GM12874 (cell line): ENCODE measurements around the gene NSUN7.

Source experiments
- TF ChIP-seq, protein P1 (sequence below): IDR thresholded peaks from 2 replicates; pipeline ENCODE4 v1.5.1; 2011; ENCODE audit warnings: low read depth, mild to moderate bottlenecking, control low read depth, low read length, moderate library complexity; ENCODE audit not compliant: insufficient read depth

The NSUN7 gene

DNA sequence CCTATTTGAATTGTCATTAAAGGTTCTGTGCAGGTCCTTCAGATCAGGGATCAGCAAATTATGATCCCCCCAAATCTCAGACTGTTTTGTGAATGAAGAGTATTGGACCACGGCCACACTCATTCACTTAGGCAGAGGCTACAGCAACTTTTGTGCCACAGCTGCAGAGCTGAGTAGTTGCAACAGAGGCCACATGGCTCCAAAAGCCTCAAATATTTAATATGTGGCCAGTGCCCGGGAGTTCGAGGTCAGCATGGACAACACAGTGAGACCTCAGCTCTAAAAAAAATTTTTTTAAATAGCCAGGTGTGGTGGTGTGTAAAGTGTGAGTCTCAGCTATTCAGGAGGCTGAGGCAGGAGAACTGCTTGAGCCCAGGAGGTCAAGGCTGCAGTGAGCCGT lies 100.7 kb downstream of the NSUN7 start:
- TF ChIP-seq, protein P1, sequence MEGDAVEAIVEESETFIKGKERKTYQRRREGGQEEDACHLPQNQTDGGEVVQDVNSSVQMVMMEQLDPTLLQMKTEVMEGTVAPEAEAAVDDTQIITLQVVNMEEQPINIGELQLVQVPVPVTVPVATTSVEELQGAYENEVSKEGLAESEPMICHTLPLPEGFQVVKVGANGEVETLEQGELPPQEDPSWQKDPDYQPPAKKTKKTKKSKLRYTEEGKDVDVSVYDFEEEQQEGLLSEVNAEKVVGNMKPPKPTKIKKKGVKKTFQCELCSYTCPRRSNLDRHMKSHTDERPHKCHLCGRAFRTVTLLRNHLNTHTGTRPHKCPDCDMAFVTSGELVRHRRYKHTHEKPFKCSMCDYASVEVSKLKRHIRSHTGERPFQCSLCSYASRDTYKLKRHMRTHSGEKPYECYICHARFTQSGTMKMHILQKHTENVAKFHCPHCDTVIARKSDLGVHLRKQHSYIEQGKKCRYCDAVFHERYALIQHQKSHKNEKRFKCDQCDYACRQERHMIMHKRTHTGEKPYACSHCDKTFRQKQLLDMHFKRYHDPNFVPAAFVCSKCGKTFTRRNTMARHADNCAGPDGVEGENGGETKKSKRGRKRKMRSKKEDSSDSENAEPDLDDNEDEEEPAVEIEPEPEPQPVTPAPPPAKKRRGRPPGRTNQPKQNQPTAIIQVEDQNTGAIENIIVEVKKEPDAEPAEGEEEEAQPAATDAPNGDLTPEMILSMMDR: no peak

DNA sequence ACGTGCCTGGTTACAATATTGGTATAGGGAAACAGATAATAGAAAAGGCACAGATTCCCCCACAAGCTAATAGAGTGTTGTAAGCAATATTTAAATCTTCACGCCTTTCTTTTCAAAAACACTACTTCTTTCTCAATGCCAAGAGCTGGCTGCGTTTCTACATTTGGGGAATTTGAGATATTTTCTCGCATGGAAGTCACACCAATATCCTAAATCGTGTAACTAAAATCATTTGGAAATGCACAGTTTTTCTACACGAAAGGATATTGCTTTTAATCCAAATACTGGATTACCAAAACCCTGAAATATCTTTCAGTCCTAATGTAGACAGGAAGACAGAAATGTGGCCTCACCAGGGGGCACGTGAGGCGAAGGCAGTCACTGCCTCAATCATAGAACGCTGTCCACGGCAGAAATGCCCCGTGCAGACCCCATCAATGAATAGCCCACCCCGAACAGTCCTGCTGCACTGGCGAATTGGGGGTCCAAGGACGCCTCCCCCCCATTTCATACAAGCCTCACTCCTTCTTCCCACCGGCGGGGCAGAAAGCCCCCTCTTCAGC lies 106.6 kb downstream of the NSUN7 start:
- TF ChIP-seq, protein P1: no peak

DNA sequence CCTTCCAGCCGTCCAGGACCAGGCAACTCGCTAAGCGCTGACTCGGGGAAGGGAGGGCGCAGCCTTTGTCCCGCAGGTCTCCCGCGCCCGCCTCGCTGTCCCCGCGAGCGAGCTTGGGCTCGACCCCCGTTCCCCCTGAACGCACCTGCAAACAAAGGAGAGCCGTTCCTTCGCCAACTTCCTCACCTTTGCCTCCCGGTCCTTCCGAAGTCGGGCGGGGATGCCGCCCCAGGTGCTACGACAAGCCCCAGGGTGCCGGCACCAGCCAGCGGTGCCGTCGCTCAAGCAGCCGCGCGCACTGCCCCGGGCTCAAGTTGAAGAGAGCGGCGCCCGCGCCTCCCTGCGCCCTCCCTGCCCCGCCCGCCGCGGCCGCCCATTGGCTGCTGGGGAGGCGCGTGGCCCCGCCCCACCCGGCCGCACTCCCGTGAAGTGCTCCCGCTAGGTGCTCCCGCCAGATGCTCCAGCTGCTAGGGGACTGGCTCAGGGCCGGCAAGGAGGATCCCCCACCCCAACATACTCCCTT lies 107.1 kb downstream of the NSUN7 start:
- TF ChIP-seq, protein P1: no peak

DNA sequence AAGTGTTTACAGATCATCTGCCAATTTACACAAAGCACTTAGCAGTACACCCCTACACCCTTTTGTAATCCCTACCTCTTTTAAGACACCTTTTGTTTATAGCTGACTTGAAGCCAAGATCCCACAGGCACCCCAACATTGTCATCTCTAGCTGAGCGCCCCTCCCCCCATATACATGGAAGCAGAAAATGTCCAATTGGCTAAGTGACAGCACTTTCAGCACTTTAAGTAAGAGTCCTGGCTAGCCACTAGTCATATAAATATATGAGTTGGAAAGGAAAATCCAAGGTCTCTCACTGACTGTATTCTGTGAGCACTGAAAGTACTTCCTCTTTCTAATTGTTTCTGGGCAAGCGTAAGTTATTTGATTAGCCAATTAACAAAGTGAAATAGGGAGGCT lies 108.2 kb downstream of the NSUN7 start:
- TF ChIP-seq, protein P1: no peak

DNA sequence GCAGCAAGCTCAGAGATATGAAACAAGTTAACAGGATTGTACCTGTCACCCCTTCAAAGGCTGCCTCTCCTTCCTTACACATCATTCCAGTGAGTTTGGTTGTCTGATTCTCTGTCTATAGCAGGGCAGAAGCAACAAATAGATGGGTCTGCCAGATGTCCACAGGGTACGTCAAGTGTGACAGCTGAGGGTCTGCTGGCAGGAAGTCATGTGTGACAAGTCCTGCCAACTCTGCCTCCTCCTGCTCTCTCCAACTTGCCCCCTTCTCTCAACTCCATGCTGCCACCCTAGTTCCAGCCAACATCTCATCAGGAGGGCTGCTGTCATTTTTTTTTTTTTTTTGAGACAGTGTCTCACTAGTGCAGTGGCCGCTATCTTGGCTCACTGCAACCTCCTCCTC lies 109.2 kb downstream of the NSUN7 start:
- TF ChIP-seq, protein P1: no peak
